HepG2 (cell line): ENCODE measurements around the gene TRAPPC10. TPM values are rescaled to one million over a fixed set of nuclear protein-coding genes. Genes with fewer than 3 reads are reported as not detected.
A peak's percentile ranks its signal among the peaks of the same experiment; 100 is the strongest.

Source experiments
- ARNT2 ChIP-seq: sonication (generic); formaldehyde crosslinking; IDR thresholded peaks from 2 replicates; pipeline ENCODE4 v1.8.0; 2022; ENCODE audit warnings: mild to moderate bottlenecking, low read depth, missing genetic modification reagents, moderate library complexity
- ATF1 ChIP-seq: IDR thresholded peaks from 2 replicates; pipeline ENCODE4 v1.6.1; 2016; ENCODE audit warnings: mild to moderate bottlenecking, control low read depth
- CCDC6 ChIP-seq: sonication (generic); formaldehyde crosslinking; IDR thresholded peaks from 2 replicates; pipeline ENCODE4 v1.8.1; 2022; ENCODE audit warnings: mild to moderate bottlenecking, missing genetic modification reagents, moderate library complexity
- CHD2 ChIP-seq: IDR thresholded peaks from 2 replicates; pipeline ENCODE4 v1.6.1; 2011; ENCODE audit warnings: low read depth, low read length, improper control_type of control experiment
- HOMEZ ChIP-seq: IDR thresholded peaks from 2 replicates; pipeline ENCODE4 v1.6.1; 2016; ENCODE audit warnings: low read depth
- KLF15 ChIP-seq: sonication (generic); formaldehyde crosslinking; IDR thresholded peaks from 2 replicates; pipeline ENCODE4 v1.8.1; 2023; ENCODE audit warnings: borderline replicate concordance, mild to moderate bottlenecking, inconsistent platforms, missing genetic modification reagents, mixed read lengths
- KLF16 ChIP-seq, 2 experiments: sonication (generic) in 1 of 2; formaldehyde crosslinking in 1 of 2; IDR thresholded peaks; 2 replicates each; pipeline versions ENCODE4 v1.6.1 to v1.8.0; 2016 to 2023; ENCODE audit warnings: missing genetic modification reagents in 2 of 2, missing compliant biosample characterization in 1 of 2
- MXI1 ChIP-seq: IDR thresholded peaks from 3 replicates; pipeline ENCODE4 v1.6.1; 2012; ENCODE audit warnings: low read depth, low read length, inconsistent platforms, borderline replicate concordance
- MYNN ChIP-seq: sonication (generic); formaldehyde crosslinking; IDR thresholded peaks from 2 replicates; pipeline ENCODE4 v1.4.0; 2020; ENCODE audit warnings: mild to moderate bottlenecking, low read depth, missing genetic modification reagents
- NR2C2 ChIP-seq: sonication (generic); formaldehyde crosslinking; IDR thresholded peaks from 2 replicates; pipeline ENCODE4 v1.4.0; 2020; ENCODE audit warnings: missing genetic modification reagents, mild to moderate bottlenecking, moderate library complexity, borderline replicate concordance
- PRMT3 ChIP-seq: sonication (generic); formaldehyde crosslinking; IDR thresholded peaks from 2 replicates; pipeline ENCODE4 v1.8.1; 2022; ENCODE audit warnings: low read depth, mild to moderate bottlenecking, moderate library complexity, missing genetic modification reagents, borderline replicate concordance
- RBM39 ChIP-seq: fragments of 200-400 bp; formaldehyde crosslinking; IDR thresholded peaks from one replicate; pipeline ENCODE4 v1.6.1; 2018; ENCODE audit warnings: antibody characterized with exemption, mild to moderate bottlenecking, low read depth, low read length; ENCODE audit not compliant: poor library complexity, severe bottlenecking
- TAF1 ChIP-seq: sonication (generic); formaldehyde crosslinking; IDR thresholded peaks from 2 replicates; pipeline ENCODE4 v1.4.0; 2020; ENCODE audit warnings: missing genetic modification reagents
- ZBTB21 ChIP-seq: sonication (generic); formaldehyde crosslinking; IDR thresholded peaks from 2 replicates; pipeline ENCODE4 v1.4.0; 2020; ENCODE audit warnings: missing genetic modification reagents
- ZNF276 ChIP-seq: sonication (generic); formaldehyde crosslinking; IDR thresholded peaks from 2 replicates; pipeline ENCODE4 v1.4.0; 2020; ENCODE audit warnings: mild to moderate bottlenecking, low read depth, missing genetic modification reagents
- ZNF331 ChIP-seq: sonication (generic); formaldehyde crosslinking; IDR thresholded peaks from 2 replicates; pipeline ENCODE4 v1.4.0; 2020; ENCODE audit warnings: missing genetic modification reagents
- ZNF574 ChIP-seq: sonication (generic); formaldehyde crosslinking; IDR thresholded peaks from 2 replicates; pipeline ENCODE4 v1.4.0; 2020; ENCODE audit warnings: missing genetic modification reagents
- polyA plus RNA-seq, 8 experiments: library from polyadenylated mRNA; depleted of rRNA in 3 of 8; stranded (reverse) in 7 of 8; unstranded in 1 of 8; fragments of >200 nt; fragmentation: Illumina TruSeq in 4 of 8; extraction: Trizol in 4 of 8; gene quantifications; 2 replicates each; pipeline versions ENCODE4 v1.2.1 to v1.2.3, GENCODE V29; 2011 to 2016; ENCODE audit warnings: low read depth in 4 of 8, missing spikeins in 1 of 8, mixed read lengths in 1 of 8; ENCODE audit not compliant: insufficient read depth in 1 of 8
- total RNA-seq, 5 experiments: library from RNA; depleted of rRNA; stranded (reverse); fragments of >200 nt; fragmentation: Illumina TruSeq; extraction: Trizol; gene quantifications; 2 replicates each; pipeline ENCODE4 v1.2.3, GENCODE V29; 2016; ENCODE audit warnings: low read depth in 1 of 5
- TF ChIP-seq, protein P1 (sequence below): sonication (generic); formaldehyde crosslinking; IDR thresholded peaks from 2 replicates; pipeline ENCODE4 v1.4.0; 2020; ENCODE audit warnings: mild to moderate bottlenecking, missing genetic modification reagents

The TRAPPC10 gene
- total and polyA plus RNA-seq, 2 of the 13 experiments (the other 11 are each of a cell fraction or from before 2014, with no cell fraction given) = 10.6 to 16.5 TPM

DNA sequence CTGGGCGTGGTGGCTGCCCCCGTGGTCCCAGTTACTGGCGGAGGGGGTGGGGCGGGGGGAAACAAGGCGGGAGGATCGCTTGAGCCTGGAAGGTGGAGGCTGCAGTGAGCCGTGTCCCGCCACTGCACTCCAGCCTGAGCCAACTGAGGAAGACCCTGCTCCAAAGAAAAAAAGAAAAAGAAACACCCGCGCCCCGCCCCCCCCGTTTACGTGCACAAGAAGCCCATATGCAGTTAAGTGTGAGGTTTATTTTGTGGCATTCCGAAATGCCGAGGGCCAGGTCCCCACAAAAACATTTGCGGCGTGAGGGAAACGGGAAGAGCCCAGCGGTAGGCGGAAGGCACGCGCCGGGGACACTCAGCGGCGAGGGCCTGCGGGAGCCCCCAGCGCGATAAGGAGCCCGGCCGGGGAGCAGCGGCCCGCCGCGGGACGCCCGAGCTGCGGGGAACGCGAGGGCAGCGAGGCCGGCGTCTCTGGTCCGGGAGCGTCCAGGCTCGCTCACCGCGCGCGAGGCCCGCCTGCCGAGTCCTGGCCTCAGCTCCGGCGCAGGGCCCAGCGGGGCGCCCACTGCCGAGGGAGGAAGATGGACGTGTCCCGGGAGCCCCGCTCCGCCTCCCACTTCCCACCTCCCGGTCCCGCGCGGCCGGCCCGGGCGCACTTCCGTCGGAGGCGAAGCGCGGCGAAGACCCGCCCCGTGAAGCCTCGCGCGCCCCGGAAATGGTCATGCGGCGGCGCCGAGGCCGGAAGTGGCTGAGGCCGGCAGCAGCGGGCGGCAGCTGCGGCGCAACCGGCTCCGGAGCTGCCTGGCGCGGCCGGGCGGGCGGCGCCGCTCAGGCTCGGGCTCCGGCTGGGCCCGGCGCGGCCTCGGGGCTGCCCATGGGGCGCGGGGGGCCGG, at the start of gene TRAPPC10 (continued):
- TF ChIP-seq CHD2 (peak; percentile 41; the same call in 1 of the 2 replicates), TAF1 (CRISPR knock-in tag) (peak; percentile 74), KLF16 (CRISPR knock-in tag; IDR thresholded peaks at IDR 0.05) (0 out of 4 replicates have a peak, but pooled peaks of 1 of the 2 experiments have one; percentile 16), ZBTB21 (CRISPR knock-in tag) (no peak), ATF1 (CRISPR knock-in tag) (peak; percentile 69), MYNN (CRISPR knock-in tag) (no peak), NR2C2 (CRISPR knock-in tag) (peak; percentile 93), CCDC6 (CRISPR knock-in tag) (peak; percentile 43; the same call in 1 of the 2 replicates), ZNF276 (CRISPR knock-in tag) (no peak), HOMEZ (no peak), KLF15 (CRISPR knock-in tag) (no peak), RBM39 (peak; percentile 55), PRMT3 (CRISPR knock-in tag) (peak; percentile 40; the same call in 1 of the 2 replicates), ZNF574 (CRISPR knock-in tag) (peak; percentile 84), MXI1 (peak; percentile 31; the same call in 1 of the 3 replicates), ZNF331 (CRISPR knock-in tag) (peak; percentile 39; the same call in 1 of the 2 replicates), ARNT2 (CRISPR knock-in tag) (peak; percentile 57; the same call in 1 of the 2 replicates)
- TF ChIP-seq, protein P1, sequence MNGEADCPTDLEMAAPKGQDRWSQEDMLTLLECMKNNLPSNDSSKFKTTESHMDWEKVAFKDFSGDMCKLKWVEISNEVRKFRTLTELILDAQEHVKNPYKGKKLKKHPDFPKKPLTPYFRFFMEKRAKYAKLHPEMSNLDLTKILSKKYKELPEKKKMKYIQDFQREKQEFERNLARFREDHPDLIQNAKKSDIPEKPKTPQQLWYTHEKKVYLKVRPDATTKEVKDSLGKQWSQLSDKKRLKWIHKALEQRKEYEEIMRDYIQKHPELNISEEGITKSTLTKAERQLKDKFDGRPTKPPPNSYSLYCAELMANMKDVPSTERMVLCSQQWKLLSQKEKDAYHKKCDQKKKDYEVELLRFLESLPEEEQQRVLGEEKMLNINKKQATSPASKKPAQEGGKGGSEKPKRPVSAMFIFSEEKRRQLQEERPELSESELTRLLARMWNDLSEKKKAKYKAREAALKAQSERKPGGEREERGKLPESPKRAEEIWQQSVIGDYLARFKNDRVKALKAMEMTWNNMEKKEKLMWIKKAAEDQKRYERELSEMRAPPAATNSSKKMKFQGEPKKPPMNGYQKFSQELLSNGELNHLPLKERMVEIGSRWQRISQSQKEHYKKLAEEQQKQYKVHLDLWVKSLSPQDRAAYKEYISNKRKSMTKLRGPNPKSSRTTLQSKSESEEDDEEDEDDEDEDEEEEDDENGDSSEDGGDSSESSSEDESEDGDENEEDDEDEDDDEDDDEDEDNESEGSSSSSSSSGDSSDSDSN (CRISPR knock-in tag) = peak; percentile 61; the same call in 1 of the 2 replicates
